Uterus (tissue), 2 donors: Measurements from ENCODE around the gene DGKI.

Experiments
- POLR2A ChIP-seq, 2 donors: fragments of 450-650 bp; IDR thresholded peaks; one replicate each; pipeline ENCODE4 v1.6.1; 2016; ENCODE audit warnings: antibody characterized with exemption in 2 of 2, mild to moderate bottlenecking in 1 of 2, moderate library complexity in 1 of 2
- TF ChIP-seq, protein P1 (sequence below), 4 experiments: fragments of 200-600 bp in 2 of 4; fragments of 450-650 bp in 2 of 4; sonication (generic) in 2 of 4; IDR thresholded peaks; one replicate each; pipeline ENCODE4 v1.5.1; 2016 to 2019; ENCODE audit warnings: antibody characterized with exemption in 4 of 4, mild to moderate bottlenecking in 2 of 4, moderate library complexity in 1 of 4

DNA sequence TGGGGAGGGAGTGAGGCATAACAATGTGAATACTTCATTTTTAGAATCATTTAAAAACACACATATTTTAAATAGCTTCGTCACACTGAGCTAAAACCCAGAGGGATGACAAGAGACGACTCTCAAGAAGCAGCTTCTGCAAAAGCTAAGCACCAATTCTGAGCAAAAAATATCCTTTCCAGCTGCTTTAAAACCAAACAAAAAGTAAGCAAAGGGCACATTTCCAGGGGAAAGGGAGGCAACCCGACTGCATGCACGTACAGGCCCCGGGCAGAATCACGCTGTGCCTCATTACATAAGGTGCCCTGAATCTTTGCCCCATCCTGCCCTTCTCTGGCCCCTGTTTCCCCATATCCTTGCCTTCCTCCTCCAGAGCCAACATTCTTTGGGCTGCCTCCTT lies 78.4 kb downstream of the DGKI start:
- no peak for TF ChIP-seq POLR2A (IDR thresholded peaks at IDR 0.05)
- TF ChIP-seq, protein P1, sequence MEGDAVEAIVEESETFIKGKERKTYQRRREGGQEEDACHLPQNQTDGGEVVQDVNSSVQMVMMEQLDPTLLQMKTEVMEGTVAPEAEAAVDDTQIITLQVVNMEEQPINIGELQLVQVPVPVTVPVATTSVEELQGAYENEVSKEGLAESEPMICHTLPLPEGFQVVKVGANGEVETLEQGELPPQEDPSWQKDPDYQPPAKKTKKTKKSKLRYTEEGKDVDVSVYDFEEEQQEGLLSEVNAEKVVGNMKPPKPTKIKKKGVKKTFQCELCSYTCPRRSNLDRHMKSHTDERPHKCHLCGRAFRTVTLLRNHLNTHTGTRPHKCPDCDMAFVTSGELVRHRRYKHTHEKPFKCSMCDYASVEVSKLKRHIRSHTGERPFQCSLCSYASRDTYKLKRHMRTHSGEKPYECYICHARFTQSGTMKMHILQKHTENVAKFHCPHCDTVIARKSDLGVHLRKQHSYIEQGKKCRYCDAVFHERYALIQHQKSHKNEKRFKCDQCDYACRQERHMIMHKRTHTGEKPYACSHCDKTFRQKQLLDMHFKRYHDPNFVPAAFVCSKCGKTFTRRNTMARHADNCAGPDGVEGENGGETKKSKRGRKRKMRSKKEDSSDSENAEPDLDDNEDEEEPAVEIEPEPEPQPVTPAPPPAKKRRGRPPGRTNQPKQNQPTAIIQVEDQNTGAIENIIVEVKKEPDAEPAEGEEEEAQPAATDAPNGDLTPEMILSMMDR (IDR thresholded peaks at IDR 0.05): no peak
